Stimulated activated effector memory CD8-positive, alpha-beta T cell treated with anti-CD3 and anti-CD28 coated beads, Interleukin-12 subunit alpha, Interleukin-12 subunit beta, amount 100 ng/mL, for 72 hours (primary cell): ENCODE results near the gene PROK2.
A peak's percentile ranks its signal among the peaks of the same experiment; 100 is the strongest.

ENCODE experiments used
- ATAC-seq: fragments of 150-1000 bp; cut with Tn5 transposase; 2 replicates; pipeline ENCODE4 v1.10.0; 2021
- DNase-seq, 2 donors: peaks; one replicate each; pipeline ENCODE4 v3.0.0; 2021 to 2022; ENCODE audit warnings: low spot score in 2 of 2
- H3K27ac Mint-ChIP-seq: one replicate; pipeline ENCODE4 v1.8.0; 2022; ENCODE audit warnings: mild to moderate bottlenecking, mixed read lengths
- H3K36me3 Mint-ChIP-seq: one replicate; pipeline ENCODE4 v1.8.0; 2022; ENCODE audit warnings: mild to moderate bottlenecking, mixed read lengths
- H3K4me1 Mint-ChIP-seq: one replicate; pipeline ENCODE4 v1.8.0; 2022; ENCODE audit warnings: mixed read lengths
- H3K4me3 Mint-ChIP-seq: one replicate; pipeline ENCODE4 v1.8.0; 2022; ENCODE audit warnings: mild to moderate bottlenecking, mixed read lengths
- H3K9me3 Mint-ChIP-seq: one replicate; pipeline ENCODE4 v1.8.0; 2022; ENCODE audit warnings: mixed read lengths

The PROK2 gene

DNA sequence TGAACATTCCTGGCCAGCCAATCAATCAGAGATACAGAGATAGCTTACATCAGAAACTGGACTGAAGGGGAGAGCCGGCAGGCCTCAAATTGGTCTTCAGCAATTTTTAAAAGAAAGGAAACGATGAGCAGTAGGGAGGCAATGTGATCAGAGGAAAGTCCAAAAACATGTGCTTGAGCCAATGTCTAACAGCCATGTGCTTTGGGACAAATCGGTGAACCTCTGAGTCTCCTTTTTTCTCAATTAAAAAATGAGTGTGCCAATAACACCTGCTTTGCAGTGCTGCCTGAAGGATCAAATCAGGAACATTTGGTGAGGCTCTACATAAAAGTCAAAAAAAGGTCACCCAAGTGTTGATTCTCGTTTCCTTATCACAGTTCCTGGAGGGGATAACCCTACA is 52.3 kb downstream of the PROK2 start:
- ATAC-seq: no peak

DNA sequence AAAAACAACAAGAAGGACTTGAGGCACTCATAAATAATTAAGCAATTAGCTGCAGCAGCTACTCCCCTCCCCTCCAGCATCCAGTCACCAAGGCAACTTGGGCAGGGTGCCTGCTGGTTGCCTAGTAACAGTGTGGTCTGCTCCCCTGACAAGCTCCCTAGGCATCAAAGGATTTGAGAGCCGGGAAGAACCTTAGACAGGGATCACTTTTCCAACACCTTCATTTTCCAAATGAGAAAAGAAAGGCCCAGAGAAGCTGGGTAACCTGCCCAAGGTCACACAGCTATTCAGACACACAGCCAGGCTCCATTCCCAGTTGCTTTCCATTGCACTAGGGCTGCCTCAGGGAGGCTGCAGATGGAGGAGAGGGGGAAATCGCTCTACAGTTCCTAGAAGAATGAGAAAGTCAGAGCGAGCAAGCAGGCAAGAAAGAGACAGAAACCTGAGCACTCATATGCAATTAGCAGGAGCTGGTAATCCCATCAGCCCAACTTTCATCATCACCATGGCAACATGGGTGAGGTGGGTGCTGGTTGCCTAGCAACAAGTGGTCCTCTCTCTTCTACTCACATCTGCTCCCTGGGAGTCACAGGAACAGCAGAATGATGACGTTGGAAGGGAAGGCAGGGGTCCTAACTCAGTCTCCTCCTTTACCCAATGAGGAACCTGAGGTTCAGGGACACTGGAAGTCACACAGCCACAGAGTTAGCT is 56.2 kb downstream of the PROK2 start:
- DNase-seq: peak in 1 of 2 donors; percentile 49
- peaks cover 54% of the 10 kb centered on the region for H3K4me1 Mint-ChIP-seq
- no peaks in the 10 kb centered on the region for H3K9me3 Mint-ChIP-seq
- no peak for ATAC-seq
- H3K36me3 Mint-ChIP-seq: peaks cover 7% of the 10 kb centered on the region
- H3K4me3 Mint-ChIP-seq: no peak overlapping the region
- H3K27ac Mint-ChIP-seq: peak overlapping the region; percentile 29

More for the DNA sequence above, 52.3 kb downstream of the PROK2 start:
- Mint-ChIP-seq H3K9me3 (peaks cover 3% of the 10 kb centered on the region), H3K4me3 (no peak overlapping the region), H3K27ac (peak overlapping the region; percentile 60), H3K4me1 (peaks cover 31% of the 10 kb centered on the region), H3K36me3 (no peaks in the 10 kb centered on the region)
- DNase-seq: no peak

- peak in 1 of 2 donors; percentile 61 for DNase-seq
- Mint-ChIP-seq H3K4me3 (peak overlapping the region; percentile 82), H3K36me3 (peaks cover 11% of the 10 kb centered on the region), H3K9me3 (no peaks in the 10 kb centered on the region), H3K4me1 (peaks cover 77% of the 10 kb centered on the region), H3K27ac (peak overlapping the region; percentile 90)
- peak; percentile 17 for ATAC-seq
These were observed 58.8 kb downstream of the PROK2 start for GRCh38 chr3:71726146-71726545.

- Mint-ChIP-seq H3K9me3 (no peaks in the 10 kb centered on the region), H3K4me1 (peaks cover 77% of the 10 kb centered on the region), H3K27ac (peak within 1 kb of the TSS; percentile 94), H3K4me3 (peak within 1 kb of the TSS; percentile 82), H3K36me3 (peaks cover 11% of the 10 kb centered on the region)
- ATAC-seq (peak; percentile 68), DNase-seq (peak; percentile 48 to 79)
These were observed 59.5 kb downstream of the PROK2 start, which contains the start of gene EIF4E3 for GRCh38 chr3:71725271-71725991. Gene EIF4E3 (minus strand): TSS chr3:71725402. CDS start chr3:71725367, 35 bp downstream.

DNA sequence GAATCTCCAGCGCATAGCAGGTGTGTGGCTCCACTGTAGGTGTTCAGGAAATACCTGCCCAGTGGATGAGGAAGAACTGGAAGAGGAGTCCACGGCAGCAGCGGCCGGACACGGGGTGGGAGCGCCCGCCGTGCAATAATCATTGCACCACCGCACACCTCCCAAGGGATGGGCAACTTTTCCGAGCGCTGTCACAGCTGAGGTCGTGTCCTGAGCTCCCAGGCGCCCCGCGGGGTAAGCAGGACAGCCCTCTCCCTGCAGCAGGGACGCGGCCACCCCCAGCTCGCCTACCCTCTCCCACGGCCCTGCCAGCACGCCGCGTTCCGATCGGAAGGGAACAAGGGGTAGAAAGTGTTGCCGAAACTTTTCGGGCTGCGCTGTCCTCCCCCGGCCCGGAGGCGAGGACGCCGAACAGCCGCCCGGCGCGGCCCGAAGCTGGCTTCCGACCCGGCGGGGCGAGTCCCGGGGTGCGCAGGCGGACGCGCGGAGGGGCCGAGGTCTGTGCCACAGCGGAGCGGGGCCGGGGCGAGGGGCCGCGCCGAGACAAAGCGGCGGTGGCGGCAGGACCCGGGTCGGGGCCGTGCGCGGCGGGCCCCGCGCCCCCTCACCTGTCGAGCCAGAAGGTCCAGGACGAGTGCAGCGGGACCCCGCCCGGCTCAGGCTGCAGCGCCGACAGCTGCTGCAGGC is 60.2 kb downstream of the PROK2 start:
- H3K9me3 Mint-ChIP-seq: no peaks in the 10 kb centered on the region
- peaks cover 11% of the 10 kb centered on the region for H3K36me3 Mint-ChIP-seq
- ATAC-seq (peak; percentile 56), DNase-seq (peak; percentile 38 to 73)
- peak overlapping the region; percentile 82 for H3K4me3 Mint-ChIP-seq
- peak overlapping the region; percentile 94 for H3K27ac Mint-ChIP-seq
- peaks cover 76% of the 10 kb centered on the region for H3K4me1 Mint-ChIP-seq

GRCh38 chr3:71724171-71724453 is 60.8 kb downstream of the PROK2 start:
- ATAC-seq (no peak), DNase-seq (peak in 1 of 2 donors; percentile 55)
- Mint-ChIP-seq H3K4me3 (peak overlapping the region; percentile 82), H3K9me3 (no peaks in the 10 kb centered on the region), H3K4me1 (peaks cover 77% of the 10 kb centered on the region), H3K27ac (peak overlapping the region; percentile 94), H3K36me3 (peaks cover 11% of the 10 kb centered on the region)

- ATAC-seq (peak; percentile 62), DNase-seq (peak in 1 of 2 donors; percentile 67)
- H3K36me3 Mint-ChIP-seq: peaks cover 11% of the 10 kb centered on the region
- peak overlapping the region; percentile 82 for H3K4me3 Mint-ChIP-seq
- H3K27ac Mint-ChIP-seq: peak overlapping the region; percentile 94
- H3K9me3 Mint-ChIP-seq: no peaks in the 10 kb centered on the region
- peaks cover 78% of the 10 kb centered on the region for H3K4me1 Mint-ChIP-seq
These were observed 61.3 kb downstream of the PROK2 start for GRCh38 chr3:71723452-71724170.

DNA sequence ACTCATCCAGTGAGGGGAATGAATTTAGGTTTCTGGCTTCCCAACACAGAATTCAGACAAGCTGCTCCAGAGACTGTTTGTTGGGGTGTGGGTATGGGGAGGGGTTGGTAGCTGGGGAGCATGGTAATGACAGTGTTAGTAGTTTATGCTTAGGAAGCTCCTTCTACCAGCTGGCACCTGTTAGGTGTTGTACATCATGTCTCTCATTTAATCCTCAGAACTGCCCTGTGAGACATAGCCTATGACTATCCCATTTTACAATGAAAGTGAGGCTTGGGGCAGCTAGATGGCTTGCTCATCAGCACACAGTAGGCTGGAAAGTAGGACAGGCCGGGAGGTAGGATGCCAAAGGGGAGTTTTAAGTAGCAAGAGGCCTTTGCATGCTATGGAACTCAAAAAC is 62.3 kb downstream of the PROK2 start:
- Mint-ChIP-seq H3K4me3 (peak overlapping the region; percentile 82), H3K36me3 (peaks cover 11% of the 10 kb centered on the region), H3K9me3 (no peaks in the 10 kb centered on the region), H3K4me1 (peaks cover 81% of the 10 kb centered on the region), H3K27ac (peak overlapping the region; percentile 94)
- ATAC-seq (no peak), DNase-seq (peak in 1 of 2 donors; percentile 47)
